M059J (cell line): ENCODE data around the gene TACC2. TPM values are rescaled to one million over a fixed set of nuclear protein-coding genes. Genes with fewer than 3 reads are reported as not detected.

Experiments
- DNase-seq: peaks from one replicate; pipeline ENCODE4 v3.0.0-alpha.2; 2012; ENCODE audit warnings: low read depth
- total RNA-seq: library from RNA; depleted of rRNA; stranded (reverse); fragments of >200 nt; shearing (Covaris generic); gene quantifications from 2 replicates; pipeline ENCODE4 v1.2.3, GENCODE V29; 2014

The TACC2 gene
- total RNA-seq, 1 experiment from 2014 or later = 7.8 TPM

DNA sequence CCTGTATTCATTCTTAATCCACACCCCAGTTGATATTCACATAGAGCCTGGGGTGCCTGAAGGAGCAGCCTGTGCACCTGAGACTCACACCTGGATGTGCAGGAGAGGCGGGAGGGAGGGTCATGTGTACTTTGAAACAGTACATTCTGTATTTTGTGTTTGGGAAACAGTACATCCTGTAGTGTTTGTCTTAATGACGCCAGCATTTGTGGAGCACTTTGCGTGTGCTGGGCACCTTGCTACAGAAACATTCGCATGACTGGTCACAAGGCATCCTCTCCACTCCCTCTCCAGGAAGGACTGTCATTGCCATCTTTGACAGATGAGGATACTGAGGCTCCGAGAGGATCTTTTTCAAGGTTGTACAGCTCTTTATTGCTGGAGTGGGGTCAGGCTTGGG, 132.1 kb downstream of the TACC2 start:
- DNase-seq = no peak

GRCh38 chr10:122122493-122122892, 133.5 kb downstream of the TACC2 start:
- DNase-seq = no peak

DNA sequence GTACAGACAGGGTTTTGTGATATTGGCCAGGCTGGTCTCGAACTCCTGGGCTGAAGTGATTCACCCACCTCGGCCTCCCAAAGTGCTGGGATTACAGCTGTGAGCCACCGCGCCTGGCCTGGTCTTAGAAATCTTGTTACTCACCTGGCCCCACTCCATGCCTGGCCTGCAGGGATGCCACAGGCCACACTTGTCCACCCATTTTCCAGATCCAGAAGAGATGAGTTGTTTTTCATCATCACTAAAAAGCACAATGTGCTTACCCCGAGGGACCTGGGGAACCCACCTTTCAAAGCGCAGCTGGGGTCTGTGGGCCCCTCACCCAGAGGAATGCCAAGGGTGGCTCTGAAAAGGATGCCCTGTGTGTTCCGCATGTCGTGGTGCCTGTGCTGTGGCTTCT, 134.2 kb downstream of the TACC2 start:
- DNase-seq = no peak

DNA sequence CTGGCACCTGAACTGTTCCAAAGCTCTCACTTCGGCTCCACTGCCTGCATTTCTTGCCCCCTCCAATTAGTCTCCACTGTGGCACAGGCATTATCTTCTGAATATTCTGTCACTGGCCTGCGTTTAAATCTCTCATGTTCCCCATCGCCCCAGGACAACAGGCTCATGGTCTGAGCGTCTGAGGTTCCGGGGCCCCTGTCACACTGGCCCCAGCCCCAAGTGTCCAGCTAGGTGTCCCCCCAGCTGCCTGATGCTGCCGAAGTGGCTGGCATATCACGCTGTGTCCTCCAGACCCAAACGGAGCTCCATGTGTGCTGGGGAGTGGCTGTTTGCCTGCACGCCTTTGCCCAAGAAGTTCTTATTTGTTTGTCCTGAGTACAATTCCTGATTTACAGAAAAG, 135.4 kb downstream of the TACC2 start:
- DNase-seq = no peak

DNA sequence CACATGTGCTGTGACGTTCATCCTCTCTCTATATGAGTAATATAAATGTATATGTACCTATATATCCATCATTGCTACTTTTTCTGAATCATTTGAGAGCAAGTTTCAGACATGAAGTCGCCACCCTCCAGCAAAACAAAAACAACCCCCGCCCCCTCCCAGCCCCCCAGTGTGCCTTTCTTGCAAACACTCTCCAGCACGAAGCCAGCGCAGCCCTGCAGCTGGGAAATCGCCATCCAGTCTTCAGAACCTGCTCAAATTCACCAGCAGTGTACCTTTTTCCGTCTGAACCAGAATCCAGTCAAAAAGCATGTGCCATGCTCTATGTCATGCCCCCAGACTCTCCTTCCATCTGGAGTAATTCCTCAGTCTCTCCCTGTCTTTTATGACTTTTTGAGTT, 135.8 kb downstream of the TACC2 start:
- no peak for DNase-seq

- DNase-seq = peak; percentile 94
Observed at GRCh38 chr10:122126763-122127659, 138.0 kb downstream of the TACC2 start.

DNA sequence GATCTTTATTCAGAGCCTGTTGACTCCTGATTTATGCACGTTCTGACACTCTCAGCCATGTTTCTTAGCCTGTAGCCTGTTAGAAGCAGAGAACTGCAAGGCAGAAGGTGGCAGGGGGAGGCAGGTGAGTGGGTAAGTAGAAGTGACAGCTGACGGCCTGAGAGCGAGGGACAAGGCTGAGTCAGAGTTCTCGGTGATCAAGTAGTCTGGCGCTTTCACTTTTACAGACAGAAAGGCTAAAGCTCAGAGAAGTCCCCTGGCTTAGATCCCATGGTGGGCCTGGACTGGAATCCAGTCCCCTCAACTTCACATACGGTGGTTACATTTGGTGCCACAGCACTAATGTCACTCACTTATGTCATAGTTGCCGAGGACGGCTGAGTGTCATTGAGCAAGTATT, 139.0 kb downstream of the TACC2 start:
- DNase-seq = peak; percentile 62

DNA sequence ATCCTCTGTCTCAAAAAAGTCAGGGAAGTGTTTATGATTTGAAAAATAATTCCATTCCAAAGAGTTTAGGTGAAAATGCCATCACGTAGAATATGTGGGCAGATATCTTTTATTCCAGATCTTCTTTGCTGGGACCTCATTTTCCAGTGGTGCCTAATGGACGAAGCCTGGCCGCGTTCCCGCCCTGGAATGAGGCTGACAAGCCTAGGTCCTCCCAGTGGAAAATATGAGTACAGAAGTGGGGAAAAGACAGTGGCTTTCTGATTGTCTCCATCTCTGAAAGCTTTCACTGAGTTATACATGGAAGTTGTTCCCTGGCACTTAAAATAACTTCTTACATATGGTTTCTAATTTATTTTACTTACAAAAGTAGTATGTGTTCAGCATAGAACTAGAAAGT, 139.4 kb downstream of the TACC2 start:
- DNase-seq = peak; percentile 33

DNA sequence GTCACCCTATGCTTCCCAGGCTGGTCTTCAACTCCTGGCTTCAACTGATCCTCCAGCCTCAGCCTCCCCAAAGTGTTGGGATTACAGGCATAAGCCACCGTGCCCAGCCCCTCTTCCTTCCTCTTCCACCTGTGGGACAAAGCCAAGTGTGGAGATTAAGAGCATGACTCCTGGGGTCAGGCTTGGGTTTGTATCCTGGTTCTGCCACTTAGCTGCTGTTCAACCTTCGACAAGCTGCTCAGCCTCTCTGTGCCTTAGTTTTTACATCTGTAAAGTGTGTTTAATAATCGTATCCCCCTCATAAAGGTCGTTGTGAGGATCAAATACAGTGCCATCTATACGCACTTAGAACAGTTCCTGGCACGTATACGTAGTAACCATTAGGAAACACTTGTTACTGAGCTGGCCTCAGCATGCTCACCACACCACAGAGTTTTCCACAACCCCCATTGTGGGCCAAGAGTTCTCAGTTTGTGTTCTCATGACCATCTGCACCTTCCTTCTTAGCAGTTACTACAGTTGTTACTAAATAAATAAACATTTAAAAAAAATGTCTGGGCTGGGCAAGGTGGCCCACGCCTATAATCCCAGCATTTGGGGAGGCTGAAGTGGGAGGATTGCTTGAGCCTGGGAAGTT, 141.6 kb downstream of the TACC2 start:
- DNase-seq = no peak

DNA sequence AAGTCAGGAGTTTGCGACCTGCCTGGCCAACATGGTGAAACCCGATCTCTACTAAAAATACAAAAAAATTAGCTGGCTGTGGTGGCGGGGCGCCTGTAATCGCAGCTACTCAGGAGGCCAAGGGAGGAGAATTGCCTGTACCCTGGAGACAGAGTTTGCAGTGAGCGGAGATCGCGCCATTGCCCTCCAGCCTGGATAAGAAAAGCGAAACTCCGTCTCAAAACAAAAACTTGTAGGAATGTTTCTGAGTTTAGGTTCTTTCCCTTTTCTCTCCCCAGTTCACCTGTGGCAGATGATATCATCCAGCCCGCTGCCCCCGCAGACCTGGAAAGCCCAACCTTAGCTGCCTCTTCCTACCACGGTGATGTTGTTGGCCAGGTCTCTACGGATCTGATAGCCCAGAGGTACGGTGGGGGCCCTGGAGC, 143.4 kb downstream of the TACC2 start:
- DNase-seq = no peak

- no peak for DNase-seq
Observed at GRCh38 chr10:122132882-122133565, 144.1 kb downstream of the TACC2 start.

DNA sequence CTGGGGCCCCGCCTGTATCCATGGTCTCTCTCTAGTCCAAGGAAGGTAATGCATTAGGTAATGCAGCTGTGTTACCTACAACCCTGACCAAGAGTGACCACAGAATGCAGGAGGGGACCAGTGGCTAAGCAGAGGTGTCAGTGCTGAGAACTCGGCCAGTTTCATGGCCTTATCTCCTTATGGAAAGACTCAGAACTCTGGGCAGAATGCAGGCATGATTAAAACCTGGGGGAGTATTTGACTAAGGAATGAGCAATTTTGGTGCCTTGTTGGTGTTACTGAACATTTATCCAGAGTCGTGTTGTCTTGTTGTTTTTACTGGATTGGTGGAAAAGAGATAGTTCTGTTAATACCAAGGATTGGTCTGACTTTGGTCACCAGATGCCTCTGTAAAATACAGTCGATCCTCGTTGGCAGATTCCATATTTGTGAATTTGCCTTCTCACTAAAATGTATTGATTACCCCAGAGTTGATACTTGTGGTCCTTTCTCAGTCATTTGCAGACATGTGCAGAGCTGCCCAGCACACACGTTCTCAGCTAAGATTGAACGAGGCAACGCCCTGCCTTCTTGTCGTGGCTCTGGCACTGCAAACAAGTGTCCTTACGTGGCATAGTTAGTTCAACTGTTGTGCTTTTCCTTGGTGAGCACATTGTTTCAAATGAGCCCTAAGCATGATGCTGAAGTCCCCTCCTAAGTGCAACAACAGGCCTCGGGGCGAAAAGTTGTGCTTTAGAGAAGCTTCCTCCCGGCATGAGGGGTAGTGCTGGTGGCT, 146.5 kb downstream of the TACC2 start:
- no peak for DNase-seq

- DNase-seq = no peak
Observed at GRCh38 chr10:122138831-122139625, 150.1 kb downstream of the TACC2 start.

- DNase-seq = no peak
Observed at GRCh38 chr10:122139627-122140170, 150.7 kb downstream of the TACC2 start.

GRCh38 chr10:122140461-122140902, 151.5 kb downstream of the TACC2 start:
- peak; percentile 73 for DNase-seq

DNA sequence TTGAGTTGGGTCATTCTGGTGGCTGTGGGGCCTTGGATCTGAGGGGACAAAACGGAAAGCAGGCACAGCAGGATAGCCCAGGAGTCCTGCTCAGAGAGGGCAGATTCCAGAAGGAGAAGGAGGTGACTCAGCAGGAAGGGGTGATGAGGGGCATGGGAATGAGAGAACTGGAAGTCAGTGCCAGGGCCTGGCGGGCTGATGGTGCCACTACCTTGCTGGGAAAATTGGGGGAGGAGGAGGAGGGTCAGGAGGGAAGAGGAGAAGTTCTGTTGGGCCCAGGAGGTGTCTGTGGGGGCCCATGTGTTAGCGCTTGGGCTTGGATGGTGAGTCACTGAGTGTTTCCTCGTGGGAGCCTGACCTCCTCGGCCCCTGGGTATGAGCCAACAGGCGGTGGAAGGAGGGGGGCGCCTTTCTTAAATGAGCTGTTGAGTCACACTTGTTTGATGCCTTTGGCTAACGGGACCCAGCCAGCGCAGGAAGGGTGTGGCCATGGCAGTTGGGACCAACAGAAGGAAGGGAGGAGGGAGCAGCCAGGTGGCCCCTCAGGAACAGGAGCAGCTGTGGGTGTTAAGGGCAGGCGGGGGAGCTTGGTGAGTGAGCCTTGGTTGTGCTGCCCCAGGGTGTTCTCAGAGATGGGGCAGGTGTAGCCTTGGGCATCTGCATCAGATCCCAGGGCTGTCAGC, 152.1 kb downstream of the TACC2 start:
- peak; percentile 95 for DNase-seq

DNA sequence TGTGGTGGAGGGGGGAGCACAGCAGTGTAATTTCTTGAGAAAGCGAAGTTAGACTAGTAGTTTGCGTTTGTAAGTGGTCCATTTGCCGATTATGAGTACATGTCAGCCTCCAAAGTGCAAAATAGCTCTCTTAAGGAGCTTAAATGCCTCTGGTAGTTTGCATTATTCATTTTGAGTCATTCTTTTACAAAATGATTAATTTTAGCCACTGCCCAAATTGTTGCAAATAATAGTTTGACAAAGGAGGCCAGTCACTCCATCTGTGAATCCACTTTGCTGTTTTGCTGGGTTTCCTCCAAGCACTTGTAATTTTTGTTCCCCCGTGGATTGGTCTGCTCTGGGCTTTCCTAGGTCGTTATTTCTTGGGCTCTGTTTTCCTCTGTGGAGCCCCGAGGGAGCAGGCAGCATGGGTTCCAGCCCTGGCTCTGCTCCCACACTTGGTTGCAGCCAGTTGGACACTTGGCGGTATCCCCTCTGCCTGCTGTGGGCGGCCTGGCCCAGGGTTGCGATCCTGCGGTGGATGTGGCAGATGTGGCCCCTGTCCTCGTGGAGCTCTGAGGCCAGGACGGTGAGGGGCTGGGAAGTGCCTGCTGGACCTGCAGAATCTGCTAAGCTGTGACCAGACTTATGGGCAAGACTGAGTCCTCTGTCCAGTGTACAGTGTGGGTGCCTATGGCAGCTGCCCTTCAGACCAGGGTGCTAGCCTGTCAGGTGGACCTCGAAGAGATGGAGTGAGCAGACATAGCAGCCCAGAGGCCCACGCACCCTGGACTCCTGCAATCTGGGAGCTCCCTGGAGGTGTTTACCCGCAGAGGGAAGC, 153.1 kb downstream of the TACC2 start:
- DNase-seq = peak; percentile 68

DNA sequence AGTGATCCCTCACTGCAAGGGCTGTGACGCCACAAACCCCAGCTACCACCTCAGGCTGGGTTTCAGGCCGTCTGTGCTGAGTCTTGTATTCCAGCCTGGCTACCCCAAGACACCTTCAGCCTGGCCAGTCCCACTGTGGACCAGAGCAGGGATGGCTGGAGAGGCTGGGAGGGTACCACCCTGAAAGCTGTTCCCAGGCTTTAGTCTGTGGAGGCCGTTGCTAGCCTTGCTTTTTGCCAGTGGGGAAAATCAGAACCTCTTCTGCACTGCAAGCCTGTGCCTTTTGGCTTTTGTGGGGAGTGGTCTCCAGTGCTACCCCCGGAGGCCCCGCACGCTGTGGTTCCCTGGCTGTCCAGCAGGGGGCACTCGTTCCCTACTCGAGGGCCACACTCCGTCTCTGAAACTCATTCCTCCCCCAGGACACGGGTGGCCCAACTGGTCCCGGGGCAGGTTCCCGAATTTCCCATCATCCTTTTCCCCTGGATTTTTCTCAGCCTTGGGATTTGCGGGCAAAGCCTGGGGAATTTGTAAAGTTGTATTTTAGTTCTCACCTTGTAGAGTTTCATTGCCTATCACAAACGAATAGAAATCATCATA, 153.8 kb downstream of the TACC2 start:
- DNase-seq = no peak
